HEK293T (cell line): ENCODE results near the gene INSL3.
A peak's percentile ranks its signal among the peaks of the same experiment; 100 is the strongest.

ENCODE experiments used
- CTCF ChIA-PET: fragments of 350-600 bp; formaldehyde crosslinking; extraction: SDS; loops from one replicate; lab custom pipeline; 2021; ENCODE audit warnings: antibody characterized with exemption, inconsistent platforms; lab: Yijun Ruan, JAX
- POLR2A ChIA-PET: fragments of 350-600 bp; formaldehyde crosslinking; extraction: SDS; loops from one replicate; lab custom pipeline; 2020; ENCODE audit warnings: antibody characterized with exemption, inconsistent platforms; lab: Yijun Ruan, JAX
- DNase-seq: peaks from one replicate; pipeline ENCODE4 v3.0.0; 2012; ENCODE audit warnings: mixed read lengths; ENCODE audit errors: extremely low spot score
- ARNT ChIP-seq: fragments of 450-650 bp; IDR thresholded peaks from 2 replicates; pipeline ENCODE4 v1.6.1; 2017; ENCODE audit warnings: mild to moderate bottlenecking
- BHLHE40 ChIP-seq: fragments of 450-650 bp; IDR thresholded peaks from 2 replicates; pipeline ENCODE4 v1.6.1; 2016; ENCODE audit warnings: mild to moderate bottlenecking, moderate library complexity, borderline replicate concordance
- CTBP1 ChIP-seq: fragments of 450-650 bp; IDR thresholded peaks from 2 replicates; pipeline ENCODE4 v1.6.1; 2016; ENCODE audit warnings: borderline replicate concordance
- ELF4 ChIP-seq: fragments of 450-650 bp; IDR thresholded peaks from 2 replicates; pipeline ENCODE4 v1.6.1; 2017; ENCODE audit warnings: antibody characterized with exemption
- FOXA1 ChIP-seq: fragments of 450-650 bp; IDR thresholded peaks from 2 replicates; pipeline ENCODE4 v1.6.1; 2016; ENCODE audit warnings: mild to moderate bottlenecking
- FOXK2 ChIP-seq: fragments of 450-650 bp; IDR thresholded peaks from 2 replicates; pipeline ENCODE4 v1.6.1; 2016; ENCODE audit warnings: mild to moderate bottlenecking
- FOXM1 ChIP-seq: fragments of 450-650 bp; IDR thresholded peaks from 2 replicates; pipeline ENCODE4 v1.6.1; 2017; ENCODE audit warnings: mild to moderate bottlenecking, borderline replicate concordance
- HDGF ChIP-seq: fragments of 450-650 bp; IDR thresholded peaks from 2 replicates; pipeline ENCODE4 v1.6.1; 2017; ENCODE audit warnings: antibody characterized with exemption, borderline replicate concordance
- L3MBTL2 ChIP-seq: fragments of 450-650 bp; conservative IDR thresholded peaks from 2 replicates; pipeline ENCODE4 v1.6.1; 2016; ENCODE audit warnings: mild to moderate bottlenecking
- LEF1 ChIP-seq: fragments of 450-650 bp; IDR thresholded peaks from 2 replicates; pipeline ENCODE4 v1.6.1; 2017; ENCODE audit warnings: mild to moderate bottlenecking, borderline replicate concordance
- NFRKB ChIP-seq: fragments of 450-650 bp; IDR thresholded peaks from 2 replicates; pipeline ENCODE4 v1.6.1; 2016; ENCODE audit warnings: mild to moderate bottlenecking, moderate library complexity
- PKNOX1 ChIP-seq: fragments of 450-650 bp; IDR thresholded peaks from 2 replicates; pipeline ENCODE4 v1.6.1; 2016
- SP1 ChIP-seq: fragments of 450-650 bp; IDR thresholded peaks from 2 replicates; pipeline ENCODE4 v1.6.1; 2017
- SUZ12 ChIP-seq: fragments of 450-650 bp; IDR thresholded peaks from 2 replicates; pipeline ENCODE4 v1.6.1; 2016; ENCODE audit warnings: mild to moderate bottlenecking
- TARDBP ChIP-seq: fragments of 450-650 bp; IDR thresholded peaks from 2 replicates; pipeline ENCODE4 v1.6.1; 2016
- ZNF384 ChIP-seq: fragments of 450-650 bp; IDR thresholded peaks from 2 replicates; pipeline ENCODE4 v1.6.1; 2016

Gene INSL3

GRCh38 chr19:17841810-17842662, 20.7 kb upstream of the INSL3 start:
- no peak for TF ChIP-seq BHLHE40
- peak; percentile 40; the same call in 1 of the 2 replicates for TF ChIP-seq SP1
- peak; percentile 84 for TF ChIP-seq PKNOX1
- TF ChIP-seq L3MBTL2: peak; percentile 98
- no peak for TF ChIP-seq FOXA1
- peak; percentile 97 for DNase-seq
- POLR2A ChIA-PET: interaction anchor here (1.0 to 3.1 kb wide), 3 partner anchors 9 to 38 kb away, joined by 3 to 22 read pairs (median 4); partner anchors contain the start of gene RPL18A
- CTCF ChIA-PET: no interaction called here

- no peak for DNase-seq
- ChIA-PET CTCF (no interaction called here), POLR2A (interaction anchor here (0.8 to 3.1 kb wide), 3 partner anchors 18 to 38 kb away, joined by 3 to 22 read pairs (median 3); partner anchors contain the start of gene RPL18A)
- TF ChIP-seq NFRKB (no peak), SP1 (no peak), L3MBTL2 (no peak)
These were observed 20.1 kb upstream of the INSL3 start for GRCh38 chr19:17841371-17841809.

DNA sequence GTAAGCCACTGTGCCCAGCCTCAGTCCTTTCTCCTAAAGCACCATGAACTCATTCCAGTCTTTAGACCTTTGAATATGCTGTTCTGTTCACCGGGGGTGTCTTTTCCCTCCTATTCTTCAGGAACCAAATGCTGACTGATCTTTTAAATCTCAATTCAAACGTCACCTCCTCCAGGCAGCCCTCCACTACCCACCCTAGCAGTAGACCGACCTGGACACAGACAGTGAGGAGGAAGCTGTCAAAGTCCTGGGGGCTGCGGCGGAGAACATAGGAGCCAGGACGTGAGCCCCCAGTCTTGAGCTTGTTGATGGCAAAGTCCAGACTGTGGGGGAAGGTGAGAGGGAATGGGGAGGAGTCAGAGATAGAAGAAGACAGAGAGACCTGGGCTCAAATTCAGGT, 18.7 kb upstream of the INSL3 start:
- POLR2A ChIA-PET: no interaction called here
- DNase-seq: no peak
- TF ChIP-seq CTBP1: no peak
- TF ChIP-seq SUZ12: no peak
- no peak for TF ChIP-seq ZNF384
- no peak for TF ChIP-seq PKNOX1
- no peak for TF ChIP-seq LEF1
- no peak for TF ChIP-seq FOXK2
- CTCF ChIA-PET: no interaction called here

- DNase-seq: no peak
- POLR2A ChIA-PET: no interaction called here
- CTCF ChIA-PET: no interaction called here
- TF ChIP-seq ELF4: no peak
- no peak for TF ChIP-seq L3MBTL2
- no peak for TF ChIP-seq LEF1
- TF ChIP-seq CTBP1: no peak
- TF ChIP-seq BHLHE40: no peak
- TF ChIP-seq FOXM1: no peak
- TF ChIP-seq SUZ12: no peak
- TF ChIP-seq PKNOX1: no peak
- TF ChIP-seq ARNT: no peak
- TF ChIP-seq ZNF384: no peak
- TF ChIP-seq FOXA1: no peak
- TF ChIP-seq HDGF: no peak
- TF ChIP-seq SP1: no peak
These were observed 16.7 kb upstream of the INSL3 start for GRCh38 chr19:17837972-17838371.

DNA sequence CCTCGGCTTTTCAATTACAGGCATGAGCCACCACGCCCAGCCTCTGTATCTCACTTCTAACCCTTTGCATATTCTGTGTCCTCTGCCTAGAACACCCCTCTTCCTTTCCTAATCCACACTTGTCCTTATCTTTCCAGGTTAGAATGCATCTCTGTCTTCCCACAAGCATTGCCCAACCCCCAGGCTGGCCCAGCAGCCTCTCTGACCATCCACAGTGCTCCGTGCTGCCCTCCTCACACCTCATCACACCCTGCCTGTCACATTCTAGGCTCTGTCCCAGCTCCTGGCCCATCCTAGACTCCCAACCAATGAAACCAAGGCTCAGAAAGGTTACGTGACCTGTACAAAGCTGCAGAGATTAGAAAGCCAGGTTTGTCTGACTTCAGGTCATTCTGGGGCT, 15.2 kb upstream of the INSL3 start:
- no peak for TF ChIP-seq L3MBTL2
- TF ChIP-seq SUZ12: no peak
- TF ChIP-seq FOXM1: no peak
- TF ChIP-seq CTBP1: no peak
- no peak for TF ChIP-seq HDGF
- TF ChIP-seq TARDBP: no peak
- no peak for TF ChIP-seq LEF1
- TF ChIP-seq ZNF384: no peak
- no peak for TF ChIP-seq PKNOX1
- TF ChIP-seq FOXA1: no peak
- POLR2A ChIA-PET: interaction anchor here (3.0 kb wide), 1 partner anchor 23 kb away, joined by 11 read pairs; the partner anchor contains the start of gene RPL18A
- CTCF ChIA-PET: no interaction called here
- DNase-seq: no peak
